ENCODE data around the gene FCHSD2. TPM values are rescaled to one million over a fixed set of nuclear protein-coding genes. Genes with fewer than 3 reads are reported as not detected.

FCHSD2 gene
- total RNA-seq, 1 donor from 2014 or later, result 27.7 TPM

DNA sequence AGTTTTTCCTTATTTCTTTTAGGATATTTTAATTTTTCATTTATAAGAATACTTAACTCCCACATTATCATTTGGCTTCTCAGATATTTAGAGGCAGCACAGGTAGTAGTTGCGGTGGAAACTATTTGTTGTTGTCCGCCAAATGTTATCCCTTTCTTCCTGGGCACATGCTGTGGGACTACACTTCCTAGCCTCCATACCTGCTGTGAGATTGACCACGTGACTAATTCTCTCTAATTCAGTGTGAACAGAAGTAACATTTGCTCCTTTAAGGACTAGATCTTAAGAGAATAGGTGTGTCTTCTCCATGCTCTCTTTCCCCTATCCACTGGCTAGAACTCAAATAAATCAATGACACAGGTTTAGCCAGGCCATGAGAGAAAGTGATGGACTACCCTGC, 191.4 kb downstream of the FCHSD2 start:
- Mint-ChIP-seq H3K9me3 (no peaks in the 10 kb centered on the region), H3K4me1 (ENCODE audit: low read depth) (peaks cover 5% of the 10 kb centered on the region), H3K27me3 (ENCODE audit: insufficient read depth) (no peaks in the 10 kb centered on the region), H3K36me3 (ENCODE audit: low read depth) (peaks cover 9% of the 10 kb centered on the region), H3K27ac (no peak overlapping the region), H3K4me3 (no peak overlapping the region)
- no peak for DNase-seq (ENCODE audit: low spot score)
- intact Hi-C loops (cut with micrococcal nuclease), result no loop called here

DNA sequence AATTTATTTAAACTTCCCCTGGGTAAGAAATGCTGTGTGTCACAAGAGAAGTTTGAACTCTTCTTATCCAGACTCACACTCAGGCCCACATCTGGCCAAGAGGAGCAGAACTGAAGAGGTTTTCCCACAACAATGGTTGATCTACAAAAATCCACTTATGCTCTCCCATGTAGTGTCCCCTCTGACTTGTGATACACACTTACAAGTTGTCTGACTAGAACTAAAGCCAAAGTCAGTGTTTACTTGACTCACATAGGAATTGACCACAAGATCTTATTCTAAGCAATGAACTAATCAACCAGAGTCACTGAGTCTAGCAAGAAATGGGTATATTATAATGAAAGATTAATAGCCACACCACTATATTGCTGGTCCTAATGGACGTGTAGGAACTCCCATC, 194.9 kb downstream of the FCHSD2 start:
- Mint-ChIP-seq H3K4me1 (ENCODE audit: low read depth) (no peaks in the 10 kb centered on the region), H3K4me3 (no peak overlapping the region), H3K27ac (no peak overlapping the region), H3K36me3 (ENCODE audit: low read depth) (peaks cover 9% of the 10 kb centered on the region), H3K27me3 (ENCODE audit: insufficient read depth) (no peaks in the 10 kb centered on the region), H3K9me3 (no peaks in the 10 kb centered on the region)
- DNase-seq (ENCODE audit: low spot score), result no peak
- intact Hi-C loops (cut with micrococcal nuclease), result no loop called here

DNA sequence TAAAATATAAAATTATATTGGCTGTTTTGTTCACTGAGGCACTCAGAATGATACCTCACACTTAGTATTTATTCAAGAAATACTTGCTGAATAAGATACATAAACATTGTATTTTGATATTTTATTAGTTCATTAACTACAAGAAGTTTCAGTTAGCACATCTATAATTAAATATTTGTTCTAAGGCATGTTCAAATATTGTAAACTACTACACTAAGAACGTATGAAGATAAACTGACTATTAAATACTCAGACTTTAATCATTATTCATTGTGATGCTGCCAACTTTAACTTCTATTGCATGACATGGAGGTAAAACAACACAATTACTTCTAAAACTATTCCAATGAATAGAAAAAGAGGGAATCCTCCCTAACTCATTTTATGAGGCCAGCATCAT, 198.5 kb downstream of the FCHSD2 start:
- H3K27ac Mint-ChIP-seq, result no peak overlapping the region
- H3K27me3 Mint-ChIP-seq (ENCODE audit: insufficient read depth), result no peaks in the 10 kb centered on the region
- intact Hi-C loops (cut with micrococcal nuclease), result no loop called here
- H3K4me1 Mint-ChIP-seq (ENCODE audit: low read depth), result no peaks in the 10 kb centered on the region
- H3K36me3 Mint-ChIP-seq (ENCODE audit: low read depth), result peaks cover 11% of the 10 kb centered on the region
- no peak overlapping the region for H3K4me3 Mint-ChIP-seq
- H3K9me3 Mint-ChIP-seq, result no peaks in the 10 kb centered on the region
- DNase-seq (ENCODE audit: low spot score), result no peak

DNA sequence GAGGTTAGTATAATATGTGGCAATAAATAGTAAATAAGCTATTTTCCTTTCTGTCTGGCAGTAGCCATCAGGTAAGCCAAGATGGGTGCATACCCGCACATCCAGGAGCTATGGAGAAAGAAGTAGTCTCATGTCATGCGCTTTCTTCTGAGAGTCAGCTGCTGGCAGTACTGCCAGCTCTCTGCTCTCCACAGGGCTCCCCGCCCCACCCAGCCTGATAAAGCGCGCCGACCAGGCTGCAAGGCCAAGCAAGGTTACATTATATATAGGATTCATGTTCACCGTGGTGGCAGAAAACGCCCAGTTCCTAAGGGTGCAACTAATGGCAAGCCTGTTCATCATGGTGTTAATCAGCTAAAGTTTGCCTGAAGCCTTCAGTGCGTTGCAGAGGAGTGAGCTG, 201.7 kb downstream of the FCHSD2 start:
- H3K4me3 Mint-ChIP-seq, result no peak overlapping the region
- H3K27me3 Mint-ChIP-seq (ENCODE audit: insufficient read depth), result no peaks in the 10 kb centered on the region
- no peaks in the 10 kb centered on the region for H3K9me3 Mint-ChIP-seq
- H3K27ac Mint-ChIP-seq, result no peak overlapping the region
- no peaks in the 10 kb centered on the region for H3K4me1 Mint-ChIP-seq (ENCODE audit: low read depth)
- DNase-seq (ENCODE audit: low spot score), result no peak
- intact Hi-C loops (cut with micrococcal nuclease), result no loop called here
- H3K36me3 Mint-ChIP-seq (ENCODE audit: low read depth), result peaks cover 13% of the 10 kb centered on the region

DNA sequence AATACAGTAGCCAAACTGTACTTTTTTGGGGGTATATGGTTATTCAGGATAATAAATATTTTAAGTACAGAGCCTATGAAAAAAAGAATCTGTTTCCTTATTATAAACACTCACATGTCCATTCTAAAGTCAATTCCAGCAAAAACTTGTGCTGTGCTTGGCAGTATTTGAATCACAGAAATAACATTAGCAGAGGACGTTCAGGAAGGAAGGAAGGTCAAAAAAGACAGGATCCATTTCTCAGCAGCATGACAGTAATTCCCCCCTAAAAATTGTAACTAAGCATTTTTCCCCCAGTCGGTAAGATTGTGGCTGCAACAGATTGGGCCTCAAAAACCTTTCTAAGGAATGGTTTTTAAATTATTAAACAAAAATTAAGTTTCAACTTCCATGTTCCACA, 203.1 kb downstream of the FCHSD2 start:
- DNase-seq (ENCODE audit: low spot score), result no peak
- Mint-ChIP-seq H3K4me1 (ENCODE audit: low read depth) (no peaks in the 10 kb centered on the region), H3K27ac (no peak overlapping the region), H3K27me3 (ENCODE audit: insufficient read depth) (no peaks in the 10 kb centered on the region), H3K36me3 (ENCODE audit: low read depth) (peaks cover 13% of the 10 kb centered on the region), H3K9me3 (no peaks in the 10 kb centered on the region), H3K4me3 (no peak overlapping the region)
- intact Hi-C loops (cut with micrococcal nuclease), result no loop called here

DNA sequence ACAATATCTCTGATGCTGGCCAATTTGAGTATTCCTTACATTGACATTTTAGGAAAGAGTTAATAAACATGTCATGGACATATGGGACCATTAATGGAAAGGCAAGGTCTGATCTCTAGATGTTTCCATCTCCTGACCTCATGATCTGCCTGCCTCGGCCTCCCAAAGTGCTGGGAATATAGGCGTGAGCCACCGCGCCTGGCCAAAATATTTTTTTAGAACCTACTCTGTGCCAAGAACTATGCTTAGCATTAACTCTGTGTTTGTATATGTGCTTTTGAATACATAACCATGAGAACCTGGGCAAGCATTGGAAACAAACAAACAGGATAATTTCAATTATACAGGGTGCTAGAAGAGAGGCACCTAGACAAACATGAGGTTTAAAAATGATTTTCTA, 204.7 kb downstream of the FCHSD2 start:
- Mint-ChIP-seq H3K4me3 (no peak overlapping the region), H3K9me3 (no peaks in the 10 kb centered on the region), H3K27me3 (ENCODE audit: insufficient read depth) (no peaks in the 10 kb centered on the region), H3K4me1 (ENCODE audit: low read depth) (no peaks in the 10 kb centered on the region), H3K36me3 (ENCODE audit: low read depth) (peaks cover 13% of the 10 kb centered on the region), H3K27ac (no peak overlapping the region)
- no peak for DNase-seq (ENCODE audit: low spot score)
- intact Hi-C loops (cut with micrococcal nuclease), result no loop called here

DNA sequence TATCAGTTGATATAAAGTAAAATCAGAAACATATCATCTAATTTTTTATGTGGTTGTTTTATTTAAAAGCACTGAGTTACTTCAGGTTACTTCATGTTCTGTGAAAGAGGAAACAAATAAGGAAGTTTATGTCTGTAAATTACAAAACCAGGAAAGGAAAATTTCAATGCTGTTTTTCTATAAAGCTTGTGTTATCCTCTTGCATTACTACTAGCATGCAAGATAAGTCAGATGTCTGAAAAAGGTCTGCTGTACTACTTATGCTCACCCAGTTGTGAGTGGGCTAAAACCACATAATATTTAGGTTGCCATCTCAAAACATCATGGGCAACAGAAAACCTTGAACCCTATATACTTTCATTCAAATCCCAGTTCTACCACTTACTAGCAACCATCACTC, 206.4 kb downstream of the FCHSD2 start:
- Mint-ChIP-seq H3K4me1 (ENCODE audit: low read depth) (no peaks in the 10 kb centered on the region), H3K36me3 (ENCODE audit: low read depth) (peaks cover 8% of the 10 kb centered on the region), H3K4me3 (no peak overlapping the region), H3K27me3 (ENCODE audit: insufficient read depth) (no peaks in the 10 kb centered on the region), H3K9me3 (no peaks in the 10 kb centered on the region), H3K27ac (no peak overlapping the region)
- intact Hi-C loops (cut with micrococcal nuclease), result no loop called here
- DNase-seq (ENCODE audit: low spot score), result no peak

DNA sequence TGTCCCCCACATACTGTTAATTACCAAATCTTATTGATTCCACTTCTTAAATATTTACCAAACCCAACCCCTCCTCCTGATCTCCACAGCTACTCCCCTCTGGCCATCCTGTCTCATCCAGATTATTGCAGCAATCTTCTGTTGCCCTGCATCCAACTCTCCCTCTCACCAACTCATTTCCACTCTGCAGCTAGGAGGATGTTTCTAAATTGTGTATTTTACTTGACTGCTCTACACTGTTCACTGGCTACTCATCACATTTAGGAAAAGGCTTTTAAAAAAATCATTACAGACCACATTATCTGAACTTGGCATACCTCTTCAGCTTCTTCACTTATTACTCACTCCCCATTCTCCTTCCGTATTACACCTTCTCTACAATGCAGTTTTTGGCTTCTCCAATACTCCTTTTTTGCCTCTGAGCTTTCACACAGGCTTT, 210.0 kb downstream of the FCHSD2 start:
- H3K27ac Mint-ChIP-seq, result no peak overlapping the region
- no peaks in the 10 kb centered on the region for H3K27me3 Mint-ChIP-seq (ENCODE audit: insufficient read depth)
- DNase-seq (ENCODE audit: low spot score), result no peak
- H3K36me3 Mint-ChIP-seq (ENCODE audit: low read depth), result peaks cover 10% of the 10 kb centered on the region
- intact Hi-C loops (cut with micrococcal nuclease), result no loop called here
- H3K9me3 Mint-ChIP-seq, result no peaks in the 10 kb centered on the region
- no peaks in the 10 kb centered on the region for H3K4me1 Mint-ChIP-seq (ENCODE audit: low read depth)
- H3K4me3 Mint-ChIP-seq, result no peak overlapping the region

DNA sequence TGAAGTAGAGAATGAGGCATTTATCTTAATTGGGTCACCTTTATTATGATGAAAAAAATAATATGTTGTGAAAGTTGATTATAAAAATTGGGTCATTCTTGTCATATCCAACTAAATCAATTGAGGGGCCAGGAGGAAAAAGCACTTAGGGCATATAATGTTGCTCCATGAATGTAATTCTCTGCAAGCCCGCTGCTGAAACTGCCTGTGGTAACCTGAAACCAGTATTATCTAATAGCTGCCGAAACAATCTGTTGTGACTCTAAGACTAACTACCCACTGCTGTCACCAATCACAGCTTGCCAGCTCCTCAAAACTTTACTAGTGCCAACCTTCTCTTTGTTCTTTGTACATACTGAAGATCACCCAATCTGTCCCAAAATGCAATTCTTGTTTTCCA, 212.1 kb downstream of the FCHSD2 start:
- no peak for DNase-seq (ENCODE audit: low spot score)
- H3K4me3 Mint-ChIP-seq, result no peak overlapping the region
- H3K27me3 Mint-ChIP-seq (ENCODE audit: insufficient read depth), result no peaks in the 10 kb centered on the region
- H3K4me1 Mint-ChIP-seq (ENCODE audit: low read depth), result peaks cover 2% of the 10 kb centered on the region
- peaks cover 8% of the 10 kb centered on the region for H3K36me3 Mint-ChIP-seq (ENCODE audit: low read depth)
- intact Hi-C loops (cut with micrococcal nuclease), result no loop called here
- H3K27ac Mint-ChIP-seq, result no peak overlapping the region
- H3K9me3 Mint-ChIP-seq, result no peaks in the 10 kb centered on the region

DNA sequence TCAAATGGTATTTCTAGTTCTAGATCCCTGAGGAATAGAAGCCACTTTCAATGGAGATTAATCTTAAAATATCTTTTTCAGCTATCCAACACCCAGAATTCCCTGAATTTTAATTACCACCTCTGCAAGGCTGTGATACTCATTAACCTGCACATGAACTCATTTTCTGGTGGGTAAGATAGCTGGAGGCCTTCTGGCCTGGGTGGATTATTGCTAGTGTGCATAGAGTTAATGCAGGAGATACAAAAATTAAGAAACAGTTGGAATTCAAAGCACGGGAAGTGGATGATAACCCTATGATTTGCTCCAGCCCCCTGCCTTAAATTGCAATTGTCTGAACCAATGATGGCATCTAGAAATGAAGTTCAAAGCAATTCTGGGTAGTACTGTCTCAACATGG, 212.9 kb downstream of the FCHSD2 start:
- intact Hi-C loops (cut with micrococcal nuclease), result loop anchor here (10.0 kb wide), 1 partner anchor 216 kb away; the partner anchor contains the start of gene FCHSD2
- no peak for DNase-seq (ENCODE audit: low spot score)
- Mint-ChIP-seq H3K27me3 (ENCODE audit: insufficient read depth) (no peaks in the 10 kb centered on the region), H3K4me3 (no peak overlapping the region), H3K36me3 (ENCODE audit: low read depth) (peaks cover 10% of the 10 kb centered on the region), H3K4me1 (ENCODE audit: low read depth) (peaks cover 7% of the 10 kb centered on the region), H3K9me3 (no peaks in the 10 kb centered on the region), H3K27ac (no peak overlapping the region)

DNA sequence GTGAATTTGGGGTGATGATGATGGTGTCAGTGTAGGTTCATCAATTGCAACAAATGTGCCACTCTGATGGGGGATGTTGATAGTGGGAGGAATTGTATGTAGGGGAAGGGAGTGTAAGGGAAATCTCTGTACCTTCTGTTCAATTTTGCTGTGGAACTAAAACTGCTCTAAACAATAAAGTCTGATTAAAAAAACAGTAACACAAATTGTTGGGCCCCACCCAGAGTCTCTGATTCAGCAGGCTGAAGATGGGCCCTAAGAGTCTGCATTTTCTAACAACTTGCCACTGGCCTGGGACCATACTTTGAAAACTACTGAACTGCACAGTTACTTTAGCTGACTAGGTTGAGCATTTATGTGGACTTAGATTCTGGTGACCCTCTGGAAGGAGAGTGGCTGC, 214.7 kb downstream of the FCHSD2 start:
- intact Hi-C loops (cut with micrococcal nuclease), result loop anchor here (2.0 to 10.0 kb wide), 2 partner anchors 217 to 315 kb away; partner anchors contain the start of gene FCHSD2
- peaks cover 10% of the 10 kb centered on the region for H3K36me3 Mint-ChIP-seq (ENCODE audit: low read depth)
- H3K4me1 Mint-ChIP-seq (ENCODE audit: low read depth), result peaks cover 7% of the 10 kb centered on the region
- no peaks in the 10 kb centered on the region for H3K9me3 Mint-ChIP-seq
- H3K4me3 Mint-ChIP-seq, result no peak overlapping the region
- H3K27me3 Mint-ChIP-seq (ENCODE audit: insufficient read depth), result no peaks in the 10 kb centered on the region
- no peak overlapping the region for H3K27ac Mint-ChIP-seq
- no peak for DNase-seq (ENCODE audit: low spot score)

DNA sequence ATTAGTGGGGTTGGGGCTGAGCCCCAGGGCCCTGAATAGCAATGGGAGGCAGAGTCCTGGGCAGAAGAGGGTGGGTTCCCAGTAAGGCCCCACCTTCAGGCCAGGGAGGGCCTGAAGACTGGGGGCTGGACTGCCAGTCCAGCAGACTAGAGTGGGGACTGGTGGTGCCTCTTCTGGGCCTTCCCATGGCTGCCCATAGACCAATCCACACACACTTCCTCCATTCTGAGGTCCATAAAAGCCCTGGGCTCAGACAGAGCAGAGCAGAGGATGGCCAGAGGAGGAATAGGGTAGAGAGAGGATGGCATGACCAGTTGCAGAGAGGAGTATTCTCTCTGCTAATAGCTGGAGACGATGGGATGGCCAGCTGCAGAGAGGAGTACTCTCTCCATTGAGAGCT, 216.0 kb downstream of the FCHSD2 start:
- peaks cover 7% of the 10 kb centered on the region for H3K4me1 Mint-ChIP-seq (ENCODE audit: low read depth)
- H3K4me3 Mint-ChIP-seq, result no peak overlapping the region
- H3K36me3 Mint-ChIP-seq (ENCODE audit: low read depth), result peaks cover 15% of the 10 kb centered on the region
- intact Hi-C loops (cut with micrococcal nuclease), result loop anchor here (2.0 to 10.0 kb wide), 2 partner anchors 219 to 317 kb away; partner anchors contain the start of gene FCHSD2
- no peak for DNase-seq (ENCODE audit: low spot score)
- H3K27ac Mint-ChIP-seq, result no peak overlapping the region
- H3K27me3 Mint-ChIP-seq (ENCODE audit: insufficient read depth), result no peaks in the 10 kb centered on the region
- no peaks in the 10 kb centered on the region for H3K9me3 Mint-ChIP-seq

DNA sequence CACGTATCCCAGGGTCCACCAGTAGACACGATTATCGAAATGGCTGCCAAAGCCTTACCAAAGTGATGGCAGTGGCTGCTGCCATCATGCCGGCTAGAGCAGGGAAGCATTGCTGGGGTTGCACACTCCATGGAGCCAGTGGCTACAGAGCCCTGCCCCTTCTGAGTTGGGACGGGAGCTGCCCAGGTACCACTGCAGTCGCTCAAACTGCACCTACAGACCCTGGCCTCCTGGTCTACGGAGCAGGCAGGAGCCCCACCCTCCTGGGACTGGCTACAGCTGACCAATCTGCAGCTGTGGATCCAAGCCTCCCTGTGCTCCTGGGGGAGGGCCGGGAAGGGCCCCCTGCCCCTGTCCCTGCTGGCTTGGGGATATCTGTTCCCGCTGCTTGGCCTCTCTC, 216.5 kb downstream of the FCHSD2 start:
- intact Hi-C loops (cut with micrococcal nuclease), result loop anchor here (2.0 to 10.0 kb wide), 2 partner anchors 219 to 317 kb away; partner anchors contain the start of gene FCHSD2
- peaks cover 7% of the 10 kb centered on the region for H3K4me1 Mint-ChIP-seq (ENCODE audit: low read depth)
- DNase-seq (ENCODE audit: low spot score), result no peak
- H3K27ac Mint-ChIP-seq, result no peak overlapping the region
- no peak overlapping the region for H3K4me3 Mint-ChIP-seq
- no peaks in the 10 kb centered on the region for H3K27me3 Mint-ChIP-seq (ENCODE audit: insufficient read depth)
- no peaks in the 10 kb centered on the region for H3K9me3 Mint-ChIP-seq
- peaks cover 15% of the 10 kb centered on the region for H3K36me3 Mint-ChIP-seq (ENCODE audit: low read depth)

DNA sequence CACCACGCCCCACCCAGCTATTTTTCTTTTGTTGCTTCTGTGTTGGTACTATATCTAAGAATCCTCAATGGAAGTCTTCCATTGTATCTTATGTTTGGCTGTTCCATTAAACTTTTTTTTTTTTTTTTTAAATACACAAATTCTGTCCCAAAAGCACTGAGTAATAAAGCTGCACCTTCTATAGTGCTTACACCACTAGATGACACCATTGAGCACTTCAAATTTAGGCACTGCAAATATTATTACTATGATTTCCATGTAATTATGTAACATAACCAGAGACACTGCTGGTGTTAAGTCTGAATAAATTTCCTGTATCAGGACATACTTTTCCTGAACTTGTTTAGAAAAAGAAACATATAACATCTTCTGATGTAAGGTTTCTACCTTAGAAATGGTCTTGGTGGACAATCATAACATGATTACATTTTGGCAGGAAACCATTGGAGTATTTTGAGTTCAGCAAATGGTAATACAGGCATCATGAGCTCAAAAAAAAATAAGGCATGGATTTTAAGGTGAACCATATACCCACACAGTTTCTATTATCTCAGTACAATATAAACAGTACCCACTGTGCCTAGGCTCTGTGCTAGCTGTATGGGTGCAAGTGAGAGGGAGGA, 217.4 kb downstream of the FCHSD2 start:
- no peak overlapping the region for H3K4me3 Mint-ChIP-seq
- H3K27ac Mint-ChIP-seq, result no peak overlapping the region
- no peaks in the 10 kb centered on the region for H3K9me3 Mint-ChIP-seq
- H3K36me3 Mint-ChIP-seq (ENCODE audit: low read depth), result peaks cover 17% of the 10 kb centered on the region
- intact Hi-C loops (cut with micrococcal nuclease), result loop anchor here (1.0 to 10.0 kb wide), 2 partner anchors 220 to 254 kb away; partner anchors contain the start of gene FCHSD2
- peaks cover 7% of the 10 kb centered on the region for H3K4me1 Mint-ChIP-seq (ENCODE audit: low read depth)
- H3K27me3 Mint-ChIP-seq (ENCODE audit: insufficient read depth), result no peaks in the 10 kb centered on the region
- DNase-seq (ENCODE audit: low spot score), result no peak

All from activated T-helper 1 cell treated with anti-CD3 and anti-CD28 coated beads, Interleukin-12 subunit alpha, Interleukin-12 subunit beta, Interleukin-2, Interleukin-4 antibody, amounts not matched to agents 30 ng/mL and 10 ng/mL and 1 ng/mL, durations not matched to agents 14 hours and 24 hours and 36 hours (primary cell).